PC-9 (cell line): Measurements from ENCODE around the gene E2F7. TPM values are rescaled to one million over a fixed set of nuclear protein-coding genes. Genes with fewer than 3 reads are reported as not detected.

Experiments used
- BruUV-seq: library from RNA; stranded (reverse); fragments of 400-500 nt; replicated peaks from 2 replicates; lab custom pipeline; 2021; lab: Mats Ljungman, UMichigan
- CTCF ChIA-PET: fragments of 300-600 bp; sonication (Branson Sonifier 250); formaldehyde crosslinking; loops from one replicate; lab custom pipeline; 2022; ENCODE audit warnings: antibody characterized with exemption; lab: Charles Lee
- POLR2A ChIA-PET: fragments of 300-600 bp; sonication (Branson Sonifier 250); formaldehyde crosslinking; loops from one replicate; lab custom pipeline; 2022; ENCODE audit warnings: antibody characterized with exemption; ENCODE audit not compliant: unreplicated experiment; lab: Charles Lee
- DNase-seq, 2 experiments: peaks; one replicate each; pipeline versions ENCODE4 v3.0.0 to v3.0.0-alpha.2; 2015 to 2022; ENCODE audit warnings: mixed read lengths in 1 of 2
- H2AFZ ChIP-seq: fragments of 200-600 bp; sonication (generic); 2 replicates; pipeline ENCODE4 v1.8.1; 2017; ENCODE audit warnings: antibody characterized with exemption
- H3F3A ChIP-seq: fragments of 200-600 bp; sonication (generic); 2 replicates; pipeline ENCODE4 v1.8.1; 2017; ENCODE audit warnings: antibody characterized with exemption, mild to moderate bottlenecking, low read depth; ENCODE audit not compliant: insufficient read depth
- H3K27ac ChIP-seq: fragments of 200-600 bp; sonication (generic); 2 replicates; pipeline ENCODE4 v1.6.1; 2016; ENCODE audit warnings: mixed run types
- H3K27me3 ChIP-seq: fragments of 200-600 bp; sonication (generic); 2 replicates; pipeline ENCODE4 v1.6.1; 2016; ENCODE audit warnings: low read depth, mixed run types; ENCODE audit not compliant: insufficient read depth
- H3K36me3 ChIP-seq: fragments of 200-600 bp; sonication (generic); 2 replicates; pipeline ENCODE4 v1.6.1; 2016; ENCODE audit warnings: low read depth, mixed run types
- H3K4me1 ChIP-seq: fragments of 200-600 bp; sonication (generic); replicated peaks from 2 replicates; pipeline ENCODE4 v1.6.1; 2016; ENCODE audit warnings: mixed run types; ENCODE audit not compliant: insufficient read depth
- H3K4me2 ChIP-seq: fragments of 200-600 bp; sonication (generic); 2 replicates; pipeline ENCODE4 v1.6.1; 2017; ENCODE audit warnings: mixed run types
- H3K4me3 ChIP-seq: fragments of 200-600 bp; sonication (generic); 2 replicates; pipeline ENCODE4 v1.6.1; 2016; ENCODE audit warnings: mixed run types
- H3K79me2 ChIP-seq: fragments of 200-600 bp; sonication (generic); 2 replicates; pipeline ENCODE4 v1.6.1; 2017; ENCODE audit warnings: low read depth, mixed run types
- H3K9me2 ChIP-seq: fragments of 200-600 bp; sonication (generic); 2 replicates; pipeline ENCODE4 v1.8.1; 2017; ENCODE audit warnings: mild to moderate bottlenecking; ENCODE audit not compliant: insufficient read depth
- H3K9me3 ChIP-seq: fragments of 200-600 bp; sonication (generic); 2 replicates; pipeline ENCODE4 v1.8.1; 2016; ENCODE audit warnings: low read depth; ENCODE audit not compliant: insufficient read depth
- H4K20me1 ChIP-seq: fragments of 200-600 bp; sonication (generic); 2 replicates; pipeline ENCODE4 v1.8.1; 2017; ENCODE audit not compliant: insufficient read depth
- CTCF ChIP-seq: fragments of 200-600 bp; sonication (generic); conservative IDR thresholded peaks from 2 replicates; pipeline ENCODE4 v1.6.1; 2017; ENCODE audit warnings: mixed run types, antibody characterized with exemption, mild to moderate bottlenecking, moderate library complexity
- EZH2 ChIP-seq: fragments of 200-600 bp; sonication (generic); IDR thresholded peaks from 2 replicates; pipeline ENCODE4 v1.8.0; 2017; ENCODE audit warnings: antibody characterized with exemption, low read depth
- intact Hi-C: fragments of 100-400 bp; cut with micrococcal nuclease; formaldehyde crosslinking; loops from one replicate; pipeline ENCODE4 v1.10.0; 2022; ENCODE audit not compliant: unreplicated experiment
- total RNA-seq: library from RNA; stranded (reverse); gene quantifications from 2 replicates; pipeline ENCODE4 v1.2.3, GENCODE V29; 2021

E2F7 gene
- total RNA-seq, 1 experiment from 2014 or later, result 14.6 TPM

GRCh38 chr12:77046468-77046867 is 18.9 kb downstream of the E2F7 start:
- Histone ChIP-seq H4K20me1 (no peaks in the 10 kb centered on the region), H3K4me3 (no peak overlapping the region), H3K27me3 (no peaks in the 10 kb centered on the region), H3K36me3 (no peaks in the 10 kb centered on the region; the same call in 1 of the 2 replicates), H3K4me2 (no peak overlapping the region), H3F3A (no peaks in the 10 kb centered on the region), H2AFZ (no peak overlapping the region), H3K9me2 (no peaks in the 10 kb centered on the region), H3K9me3 (no peaks in the 10 kb centered on the region), H3K27ac (no peak overlapping the region), H3K4me1 (no peaks in the 10 kb centered on the region), H3K79me2 (no peaks in the 10 kb centered on the region)
- intact Hi-C loops, result no loop called here
- no TSS peak for BruUV-seq
- no peak for DNase-seq
- ChIA-PET POLR2A (no interaction called here), CTCF (no interaction called here)
- TF ChIP-seq CTCF, result no peak
- TF ChIP-seq EZH2, result no peak

- Histone ChIP-seq H3K4me1 (no peaks in the 10 kb centered on the region), H3F3A (no peaks in the 10 kb centered on the region), H4K20me1 (no peaks in the 10 kb centered on the region), H3K9me2 (no peaks in the 10 kb centered on the region), H3K79me2 (no peaks in the 10 kb centered on the region), H3K9me3 (no peaks in the 10 kb centered on the region), H3K27ac (no peak overlapping the region), H2AFZ (no peak overlapping the region), H3K36me3 (no peaks in the 10 kb centered on the region; the same call in 1 of the 2 replicates), H3K27me3 (no peaks in the 10 kb centered on the region), H3K4me3 (no peak overlapping the region), H3K4me2 (no peak overlapping the region)
- CTCF ChIA-PET, result no interaction called here
- no TSS peak for BruUV-seq
- DNase-seq, result no peak
- POLR2A ChIA-PET, result no interaction called here
- TF ChIP-seq EZH2 (no peak), CTCF (no peak)
- intact Hi-C loops, result no loop called here
These were observed 20.2 kb downstream of the E2F7 start for GRCh38 chr12:77045183-77045582.

GRCh38 chr12:77044721-77045120 is 20.6 kb downstream of the E2F7 start:
- Histone ChIP-seq H3K4me3 (no peak overlapping the region), H3K9me2 (no peaks in the 10 kb centered on the region), H3K27me3 (no peaks in the 10 kb centered on the region), H3F3A (no peaks in the 10 kb centered on the region), H4K20me1 (no peaks in the 10 kb centered on the region), H3K4me2 (no peak overlapping the region), H3K27ac (no peak overlapping the region), H3K9me3 (no peaks in the 10 kb centered on the region), H2AFZ (no peak overlapping the region), H3K79me2 (no peaks in the 10 kb centered on the region), H3K36me3 (no peaks in the 10 kb centered on the region; the same call in 1 of the 2 replicates), H3K4me1 (no peaks in the 10 kb centered on the region)
- ChIA-PET POLR2A (no interaction called here), CTCF (no interaction called here)
- intact Hi-C loops, result no loop called here
- TF ChIP-seq CTCF, result no peak
- no peak for TF ChIP-seq EZH2
- no TSS peak for BruUV-seq
- DNase-seq, result no peak
